GM23338 (cell line): ENCODE results near the gene BAMBI. TPM values are rescaled to one million over a fixed set of nuclear protein-coding genes. Genes with fewer than 3 reads are reported as not detected.

Experiments used
- ATAC-seq: fragments of 200-7000 bp; cut with Tn5 transposase; 3 replicates; pipeline ENCODE4 v1.9.1; 2020
- DNase-seq: peaks from one replicate; pipeline ENCODE4 v3.0.0-alpha.2; 2015; ENCODE audit warnings: low spot score
- H2AFZ ChIP-seq: fragments of 200-600 bp; sonication (generic); 2 replicates; pipeline ENCODE4 v1.8.0; 2016; ENCODE audit warnings: antibody characterized with exemption, mild to moderate bottlenecking, moderate library complexity
- H3F3A ChIP-seq: fragments of 200-600 bp; sonication (generic); replicated peaks from 2 replicates; pipeline ENCODE4 v1.8.0; 2017; ENCODE audit warnings: antibody characterized with exemption, mixed run types, low read depth
- H3K27ac ChIP-seq: fragments of 200-600 bp; sonication (generic); 2 replicates; pipeline ENCODE4 v1.6.1; 2016; ENCODE audit warnings: low read depth
- H3K27me3 ChIP-seq: fragments of 200-600 bp; sonication (generic); 2 replicates; pipeline ENCODE4 v1.8.0; 2016; ENCODE audit warnings: mild to moderate bottlenecking, mixed run types, moderate library complexity; ENCODE audit not compliant: insufficient read depth
- H3K36me3 ChIP-seq: fragments of 200-600 bp; sonication (generic); 2 replicates; pipeline ENCODE4 v1.8.0; 2016; ENCODE audit warnings: mild to moderate bottlenecking; ENCODE audit not compliant: insufficient read depth
- H3K4me1 ChIP-seq: fragments of 200-600 bp; sonication (generic); 2 replicates; pipeline ENCODE4 v1.8.0; 2016; ENCODE audit warnings: mild to moderate bottlenecking, moderate library complexity; ENCODE audit not compliant: insufficient read depth
- H3K4me2 ChIP-seq: fragments of 200-600 bp; sonication (generic); 2 replicates; pipeline ENCODE4 v1.7.1; 2017; ENCODE audit warnings: mixed run types
- H3K4me3 ChIP-seq: fragments of 200-600 bp; sonication (generic); 2 replicates; pipeline ENCODE4 v1.6.1; 2016; ENCODE audit warnings: mixed run types
- H3K79me2 ChIP-seq: fragments of 200-600 bp; sonication (generic); replicated peaks from 2 replicates; pipeline ENCODE4 v1.8.0; 2017; ENCODE audit warnings: mild to moderate bottlenecking; ENCODE audit not compliant: insufficient read depth
- H3K9me2 ChIP-seq: fragments of 200-600 bp; sonication (generic); 2 replicates; pipeline ENCODE4 v1.8.0; 2017; ENCODE audit not compliant: insufficient read depth
- H4K20me1 ChIP-seq: fragments of 200-600 bp; sonication (generic); replicated peaks from 2 replicates; pipeline ENCODE4 v1.8.0; 2017; ENCODE audit warnings: mild to moderate bottlenecking; ENCODE audit not compliant: insufficient read depth
- H3K27ac Mint-ChIP-seq: 2 replicates; pipeline ENCODE4 v1.8.0; 2020; ENCODE audit warnings: inconsistent platforms, mild to moderate bottlenecking, moderate library complexity, mixed read lengths
- H3K27me3 Mint-ChIP-seq: 3 replicates; pipeline ENCODE4 v1.8.0; 2022; ENCODE audit warnings: low read depth, mild to moderate bottlenecking, moderate library complexity, mixed read lengths, inconsistent platforms; ENCODE audit not compliant: insufficient read depth, poor library complexity
- H3K36me3 Mint-ChIP-seq: 3 replicates; pipeline ENCODE4 v1.8.0; 2021; ENCODE audit warnings: low read depth, mild to moderate bottlenecking, inconsistent platforms, moderate library complexity, mixed read lengths
- H3K4me1 Mint-ChIP-seq: 3 replicates; pipeline ENCODE4 v1.8.0; 2020; ENCODE audit warnings: mild to moderate bottlenecking, inconsistent platforms, mixed read lengths
- H3K4me3 Mint-ChIP-seq: 3 replicates; pipeline ENCODE4 v1.8.0; 2021; ENCODE audit warnings: moderate library complexity, mild to moderate bottlenecking, inconsistent platforms, mixed read lengths
- H3K9me3 Mint-ChIP-seq: 3 replicates; pipeline ENCODE4 v1.8.0; 2020; ENCODE audit warnings: moderate library complexity, mild to moderate bottlenecking, inconsistent platforms, mixed read lengths
- NANOG ChIP-seq: IDR thresholded peaks from 2 replicates; pipeline ENCODE4 v1.6.1; 2016; ENCODE audit warnings: antibody characterized with exemption, borderline replicate concordance
- POLR2AphosphoS5 ChIP-seq: IDR thresholded peaks from 2 replicates; pipeline ENCODE4 v1.6.1; 2016; ENCODE audit warnings: antibody characterized with exemption, low read depth
- STAT1 ChIP-seq: IDR thresholded peaks from one replicate; pipeline ENCODE4 v1.6.1; 2016; ENCODE audit warnings: antibody characterized with exemption; ENCODE audit not compliant: unreplicated experiment
- polyA plus RNA-seq: library from polyadenylated mRNA; unstranded; fragments of >200 nt; fragmentation: Nextera tagmentation; extraction: Ambion mirVana; gene quantifications from 2 replicates; pipeline ENCODE4 v1.2.1, GENCODE V29; 2016
- total RNA-seq: library from RNA; depleted of rRNA; stranded (reverse); fragments of >200 nt; shearing (Covaris generic); gene quantifications from 2 replicates; pipeline ENCODE4 v1.2.3, GENCODE V29; 2014
- TF ChIP-seq, protein P1 (sequence below), 2 experiments: fragments of 200-600 bp in 1 of 2; sonication (generic) in 1 of 2; conservative IDR thresholded peaks; 2 replicates each; pipeline versions ENCODE4 v1.5.1 to v1.6.1; 2016 to 2017; ENCODE audit warnings: antibody characterized with exemption in 2 of 2, low read depth in 2 of 2, mild to moderate bottlenecking in 2 of 2, moderate library complexity in 1 of 2
- TF ChIP-seq, protein P2 (sequence below): fragments of 250-450 bp; sonication (Bioruptor Pico); IDR thresholded peaks from 2 replicates; pipeline ENCODE4 v1.5.0; 2020; ENCODE audit warnings: mild to moderate bottlenecking, moderate library complexity
- TF ChIP-seq, protein P3 (sequence below): IDR thresholded peaks from 2 replicates; pipeline ENCODE4 v1.6.1; 2016; ENCODE audit warnings: antibody characterized with exemption

BAMBI gene
- total and polyA plus RNA-seq, 2 experiments from 2014 or later, result 20.1 to 37.5 TPM

DNA sequence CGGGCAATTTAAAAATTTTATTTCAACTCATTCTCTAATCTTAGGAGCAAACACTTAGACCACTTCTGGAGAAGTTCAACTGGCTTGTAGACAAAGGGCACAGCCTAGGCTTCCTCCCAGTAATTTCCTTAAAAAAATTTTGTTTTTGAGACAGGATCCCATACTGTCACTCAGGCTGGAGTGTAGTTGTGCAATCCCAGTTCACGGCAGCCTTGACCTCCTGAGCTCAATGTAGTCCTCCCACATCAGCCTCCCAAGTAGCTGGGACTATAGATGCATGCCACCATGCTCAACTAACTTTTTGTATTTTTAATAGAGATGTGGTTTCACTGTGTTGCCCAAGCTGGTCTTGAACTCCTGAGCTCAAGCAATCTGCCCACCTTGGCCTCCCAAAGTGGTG is 38.4 kb downstream of the BAMBI start:
- no peaks in the 10 kb centered on the region for H3K36me3 ChIP-seq
- H3K27ac ChIP-seq, result no peak overlapping the region
- no peaks in the 10 kb centered on the region for H3K79me2 ChIP-seq
- H3K27me3 ChIP-seq, result peaks cover 5% of the 10 kb centered on the region
- Mint-ChIP-seq H3K9me3 (no peaks in the 10 kb centered on the region), H3K4me3 (no peak overlapping the region), H3K36me3 (no peaks in the 10 kb centered on the region), H3K4me1 (peaks cover 5% of the 10 kb centered on the region; the same call in 1 of the 3 replicates), H3K27me3 (peaks cover 2% of the 10 kb centered on the region), H3K27ac (no peak overlapping the region)
- 0 out of 2 replicates have a peak, but pooled peaks cover under 1% of the 10 kb centered on the region for H3K4me1 ChIP-seq
- no peaks in the 10 kb centered on the region for H3K9me2 ChIP-seq
- no peak for DNase-seq
- H4K20me1 ChIP-seq, result no peaks in the 10 kb centered on the region
- no peak overlapping the region for H3K4me2 ChIP-seq
- TF ChIP-seq STAT1 (no peak), NANOG (no peak), POLR2AphosphoS5 (no peak)
- TF ChIP-seq, protein P1, sequence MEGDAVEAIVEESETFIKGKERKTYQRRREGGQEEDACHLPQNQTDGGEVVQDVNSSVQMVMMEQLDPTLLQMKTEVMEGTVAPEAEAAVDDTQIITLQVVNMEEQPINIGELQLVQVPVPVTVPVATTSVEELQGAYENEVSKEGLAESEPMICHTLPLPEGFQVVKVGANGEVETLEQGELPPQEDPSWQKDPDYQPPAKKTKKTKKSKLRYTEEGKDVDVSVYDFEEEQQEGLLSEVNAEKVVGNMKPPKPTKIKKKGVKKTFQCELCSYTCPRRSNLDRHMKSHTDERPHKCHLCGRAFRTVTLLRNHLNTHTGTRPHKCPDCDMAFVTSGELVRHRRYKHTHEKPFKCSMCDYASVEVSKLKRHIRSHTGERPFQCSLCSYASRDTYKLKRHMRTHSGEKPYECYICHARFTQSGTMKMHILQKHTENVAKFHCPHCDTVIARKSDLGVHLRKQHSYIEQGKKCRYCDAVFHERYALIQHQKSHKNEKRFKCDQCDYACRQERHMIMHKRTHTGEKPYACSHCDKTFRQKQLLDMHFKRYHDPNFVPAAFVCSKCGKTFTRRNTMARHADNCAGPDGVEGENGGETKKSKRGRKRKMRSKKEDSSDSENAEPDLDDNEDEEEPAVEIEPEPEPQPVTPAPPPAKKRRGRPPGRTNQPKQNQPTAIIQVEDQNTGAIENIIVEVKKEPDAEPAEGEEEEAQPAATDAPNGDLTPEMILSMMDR (conservative IDR thresholded peaks at IDR 0.05; ENCODE audit: low read depth in 2 of 2), result no peak
- TF ChIP-seq, protein P2, sequence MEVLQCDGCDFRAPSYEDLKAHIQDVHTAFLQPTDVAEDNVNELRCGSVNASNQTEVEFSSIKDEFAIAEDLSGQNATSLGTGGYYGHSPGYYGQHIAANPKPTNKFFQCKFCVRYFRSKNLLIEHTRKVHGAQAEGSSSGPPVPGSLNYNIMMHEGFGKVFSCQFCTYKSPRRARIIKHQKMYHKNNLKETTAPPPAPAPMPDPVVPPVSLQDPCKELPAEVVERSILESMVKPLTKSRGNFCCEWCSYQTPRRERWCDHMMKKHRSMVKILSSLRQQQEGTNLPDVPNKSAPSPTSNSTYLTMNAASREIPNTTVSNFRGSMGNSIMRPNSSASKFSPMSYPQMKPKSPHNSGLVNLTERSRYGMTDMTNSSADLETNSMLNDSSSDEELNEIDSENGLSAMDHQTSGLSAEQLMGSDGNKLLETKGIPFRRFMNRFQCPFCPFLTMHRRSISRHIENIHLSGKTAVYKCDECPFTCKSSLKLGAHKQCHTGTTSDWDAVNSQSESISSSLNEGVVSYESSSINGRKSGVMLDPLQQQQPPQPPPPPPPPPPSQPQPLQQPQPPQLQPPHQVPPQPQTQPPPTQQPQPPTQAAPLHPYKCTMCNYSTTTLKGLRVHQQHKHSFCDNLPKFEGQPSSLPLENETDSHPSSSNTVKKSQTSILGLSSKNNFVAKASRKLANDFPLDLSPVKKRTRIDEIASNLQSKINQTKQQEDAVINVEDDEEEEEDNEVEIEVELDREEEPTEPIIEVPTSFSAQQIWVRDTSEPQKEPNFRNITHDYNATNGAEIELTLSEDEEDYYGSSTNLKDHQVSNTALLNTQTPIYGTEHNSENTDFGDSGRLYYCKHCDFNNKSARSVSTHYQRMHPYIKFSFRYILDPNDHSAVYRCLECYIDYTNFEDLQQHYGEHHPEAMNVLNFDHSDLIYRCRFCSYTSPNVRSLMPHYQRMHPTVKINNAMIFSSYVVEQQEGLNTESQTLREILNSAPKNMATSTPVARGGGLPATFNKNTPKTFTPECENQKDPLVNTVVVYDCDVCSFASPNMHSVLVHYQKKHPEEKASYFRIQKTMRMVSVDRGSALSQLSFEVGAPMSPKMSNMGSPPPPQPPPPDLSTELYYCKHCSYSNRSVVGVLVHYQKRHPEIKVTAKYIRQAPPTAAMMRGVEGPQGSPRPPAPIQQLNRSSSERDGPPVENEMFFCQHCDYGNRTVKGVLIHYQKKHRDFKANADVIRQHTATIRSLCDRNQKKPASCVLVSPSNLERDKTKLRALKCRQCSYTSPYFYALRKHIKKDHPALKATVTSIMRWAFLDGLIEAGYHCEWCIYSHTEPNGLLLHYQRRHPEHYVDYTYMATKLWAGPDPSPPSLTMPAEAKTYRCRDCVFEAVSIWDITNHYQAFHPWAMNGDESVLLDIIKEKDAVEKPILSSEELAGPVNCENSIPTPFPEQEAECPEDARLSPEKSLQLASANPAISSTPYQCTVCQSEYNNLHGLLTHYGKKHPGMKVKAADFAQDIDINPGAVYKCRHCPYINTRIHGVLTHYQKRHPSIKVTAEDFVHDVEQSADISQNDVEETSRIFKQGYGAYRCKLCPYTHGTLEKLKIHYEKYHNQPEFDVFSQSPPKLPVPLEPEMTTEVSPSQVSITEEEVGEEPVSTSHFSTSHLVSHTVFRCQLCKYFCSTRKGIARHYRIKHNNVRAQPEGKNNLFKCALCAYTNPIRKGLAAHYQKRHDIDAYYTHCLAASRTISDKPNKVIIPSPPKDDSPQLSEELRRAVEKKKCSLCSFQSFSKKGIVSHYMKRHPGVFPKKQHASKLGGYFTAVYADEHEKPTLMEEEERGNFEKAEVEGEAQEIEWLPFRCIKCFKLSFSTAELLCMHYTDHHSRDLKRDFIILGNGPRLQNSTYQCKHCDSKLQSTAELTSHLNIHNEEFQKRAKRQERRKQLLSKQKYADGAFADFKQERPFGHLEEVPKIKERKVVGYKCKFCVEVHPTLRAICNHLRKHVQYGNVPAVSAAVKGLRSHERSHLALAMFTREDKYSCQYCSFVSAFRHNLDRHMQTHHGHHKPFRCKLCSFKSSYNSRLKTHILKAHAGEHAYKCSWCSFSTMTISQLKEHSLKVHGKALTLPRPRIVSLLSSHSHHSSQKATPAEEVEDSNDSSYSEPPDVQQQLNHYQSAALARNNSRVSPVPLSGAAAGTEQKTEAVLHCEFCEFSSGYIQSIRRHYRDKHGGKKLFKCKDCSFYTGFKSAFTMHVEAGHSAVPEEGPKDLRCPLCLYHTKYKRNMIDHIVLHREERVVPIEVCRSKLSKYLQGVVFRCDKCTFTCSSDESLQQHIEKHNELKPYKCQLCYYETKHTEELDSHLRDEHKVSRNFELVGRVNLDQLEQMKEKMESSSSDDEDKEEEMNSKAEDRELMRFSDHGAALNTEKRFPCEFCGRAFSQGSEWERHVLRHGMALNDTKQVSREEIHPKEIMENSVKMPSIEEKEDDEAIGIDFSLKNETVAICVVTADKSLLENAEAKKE (CRISPR knock-in tag), result no peak
- TF ChIP-seq, protein P3, sequence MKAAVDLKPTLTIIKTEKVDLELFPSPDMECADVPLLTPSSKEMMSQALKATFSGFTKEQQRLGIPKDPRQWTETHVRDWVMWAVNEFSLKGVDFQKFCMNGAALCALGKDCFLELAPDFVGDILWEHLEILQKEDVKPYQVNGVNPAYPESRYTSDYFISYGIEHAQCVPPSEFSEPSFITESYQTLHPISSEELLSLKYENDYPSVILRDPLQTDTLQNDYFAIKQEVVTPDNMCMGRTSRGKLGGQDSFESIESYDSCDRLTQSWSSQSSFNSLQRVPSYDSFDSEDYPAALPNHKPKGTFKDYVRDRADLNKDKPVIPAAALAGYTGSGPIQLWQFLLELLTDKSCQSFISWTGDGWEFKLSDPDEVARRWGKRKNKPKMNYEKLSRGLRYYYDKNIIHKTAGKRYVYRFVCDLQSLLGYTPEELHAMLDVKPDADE, result no peak
- H2AFZ ChIP-seq, result no peak overlapping the region
- H3K4me3 ChIP-seq, result no peak overlapping the region
- no peak for ATAC-seq
- H3F3A ChIP-seq, result no peaks in the 10 kb centered on the region
